A673 (cell line): ENCODE results near the gene ZIC1.

Experiments used
- CTCF ChIP-seq: fragments of 300-800, 200-600 bp; sonication (generic); conservative IDR thresholded peaks from 2 replicates; pipeline ENCODE4 v1.5.1; 2017; ENCODE audit warnings: low read depth, mild to moderate bottlenecking, antibody characterized with exemption, low read length, moderate library complexity, mixed read lengths
- EZH2 ChIP-seq: fragments of 200-600 bp; sonication (generic); IDR thresholded peaks from 2 replicates; pipeline ENCODE4 v1.6.1; 2017; ENCODE audit warnings: borderline replicate concordance, low read depth, mild to moderate bottlenecking, mixed read lengths, antibody characterized with exemption, low read length; ENCODE audit not compliant: poor library complexity, severe bottlenecking

- no peak for TF ChIP-seq CTCF
- TF ChIP-seq EZH2, result no peak
These were observed 43.7 kb upstream of the ZIC1 start for GRCh38 chr3:147365196-147366115.
